Nephron (organoid): ENCODE data around the gene TAS2R42.

Experiments
- H3K27ac Mint-ChIP-seq, 3 experiments: 2 replicates each; pipeline ENCODE4 v1.8.0; 2020; ENCODE audit warnings: mixed read lengths in 3 of 3, mild to moderate bottlenecking in 2 of 3, moderate library complexity in 1 of 3
- H3K27me3 Mint-ChIP-seq: 2 replicates; pipeline ENCODE4 v1.8.0; 2021; ENCODE audit warnings: low read depth, mild to moderate bottlenecking, moderate library complexity, mixed read lengths
- H3K36me3 Mint-ChIP-seq: 2 replicates; pipeline ENCODE4 v1.8.0; 2020; ENCODE audit warnings: low read depth, mixed read lengths
- H3K4me1 Mint-ChIP-seq: 2 replicates; pipeline ENCODE4 v1.8.0; 2020; ENCODE audit warnings: mixed read lengths
- H3K4me3 Mint-ChIP-seq, 3 experiments: 2 replicates each; pipeline ENCODE4 v1.8.0; 2020; ENCODE audit warnings: mild to moderate bottlenecking in 3 of 3, mixed read lengths in 3 of 3, moderate library complexity in 2 of 3
- H3K9me3 Mint-ChIP-seq: 2 replicates; pipeline ENCODE4 v1.8.0; 2020; ENCODE audit warnings: mixed read lengths
- CTCF ChIP-seq, 3 experiments: fragments of 200-600 bp; sonication (generic); IDR thresholded peaks; one replicate each; pipeline ENCODE4 v1.5.0; 2021; ENCODE audit warnings: antibody characterized with exemption in 3 of 3; ENCODE audit not compliant: unreplicated experiment in 3 of 3

The TAS2R42 gene

DNA sequence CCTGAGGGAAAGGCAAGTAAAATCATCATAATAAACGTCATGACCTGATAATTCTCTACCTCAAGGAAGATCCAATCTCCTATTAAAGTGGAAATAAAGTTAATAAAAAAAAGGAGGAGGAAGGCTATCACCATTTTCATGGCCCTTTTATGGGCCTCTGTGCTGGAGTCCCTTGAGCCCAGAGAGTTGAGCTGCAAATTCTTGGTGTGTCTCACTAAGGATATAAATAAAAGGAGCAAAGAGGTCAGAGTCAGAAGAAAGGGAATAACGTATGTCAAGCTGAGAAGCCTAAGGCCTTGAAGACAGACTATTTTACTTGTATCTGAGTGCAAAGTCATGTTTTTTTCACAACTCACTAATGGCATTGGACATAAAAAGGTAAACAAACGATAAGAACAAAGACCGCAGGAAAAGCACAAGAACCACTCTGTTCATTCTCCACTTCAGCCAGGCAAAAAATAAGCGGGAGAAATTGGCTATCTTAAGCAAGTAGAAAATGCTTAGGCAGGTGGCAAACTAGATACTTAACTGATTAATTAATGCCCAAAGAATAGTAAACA lies 27.8 kb downstream of the TAS2R42 start:
- Mint-ChIP-seq H3K4me3 (no peak overlapping the region), H3K9me3 (peaks cover 22% of the 10 kb centered on the region), H3K27me3 (no peaks in the 10 kb centered on the region), H3K36me3 (peaks cover 85% of the 10 kb centered on the region), H3K27ac (no peak overlapping the region), H3K4me1 (no peaks in the 10 kb centered on the region)
- TF ChIP-seq CTCF (IDR thresholded peaks at IDR 0.05; ENCODE audit: unreplicated experiment in 3 of 3) = no peak

DNA sequence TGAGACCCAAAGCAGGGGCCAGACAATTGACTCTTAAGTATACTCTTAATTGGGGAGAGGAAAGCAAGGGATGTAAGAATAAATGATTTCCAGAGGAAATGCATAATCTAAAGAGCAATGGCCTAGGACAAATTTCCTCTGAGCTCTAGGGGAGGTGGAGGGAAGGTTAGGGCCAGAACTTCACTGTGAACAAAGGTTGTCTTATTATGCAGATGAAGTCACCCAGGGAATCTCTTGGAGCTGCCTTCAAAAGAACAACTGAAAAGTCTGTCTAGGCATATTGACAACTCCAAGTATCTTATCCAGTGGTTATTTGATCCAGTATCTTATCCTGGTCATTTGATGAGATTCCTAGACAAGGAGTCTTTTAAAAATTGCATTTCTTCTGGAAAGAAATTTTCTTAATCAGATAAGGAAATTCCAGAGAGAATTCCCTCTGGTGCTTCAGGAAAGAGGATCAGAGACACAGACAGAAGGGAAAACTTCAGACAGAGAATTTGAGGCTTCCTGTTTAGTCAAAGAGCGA lies 32.3 kb downstream of the TAS2R42 start:
- H3K4me3 Mint-ChIP-seq = no peak overlapping the region
- TF ChIP-seq CTCF (IDR thresholded peaks at IDR 0.05; ENCODE audit: unreplicated experiment in 3 of 3) = no peak
- peaks cover 41% of the 10 kb centered on the region for H3K9me3 Mint-ChIP-seq
- H3K36me3 Mint-ChIP-seq = peaks cover 75% of the 10 kb centered on the region
- no peaks in the 10 kb centered on the region for H3K4me1 Mint-ChIP-seq
- no peaks in the 10 kb centered on the region for H3K27me3 Mint-ChIP-seq
- no peak overlapping the region for H3K27ac Mint-ChIP-seq

DNA sequence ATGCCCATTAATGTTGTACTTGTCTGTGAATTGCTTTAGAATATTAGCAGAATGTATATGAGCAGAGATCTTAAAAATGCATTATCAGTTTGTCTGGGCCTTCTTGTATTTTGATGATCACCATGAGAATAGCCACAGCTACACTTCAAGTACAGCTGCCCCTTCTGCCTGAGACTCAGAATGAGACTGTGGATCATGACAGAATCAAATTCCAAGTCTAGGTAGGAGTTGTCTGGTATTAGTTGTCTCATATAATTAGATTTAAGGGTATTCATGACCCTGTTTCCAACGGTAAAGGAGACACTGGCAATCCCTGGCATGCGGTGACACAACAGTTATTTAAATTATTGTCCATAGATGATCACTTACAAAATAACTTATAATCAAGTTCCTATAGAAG lies 34.0 kb downstream of the TAS2R42 start:
- peaks cover 67% of the 10 kb centered on the region for H3K36me3 Mint-ChIP-seq
- H3K27ac Mint-ChIP-seq = no peak overlapping the region
- TF ChIP-seq CTCF (IDR thresholded peaks at IDR 0.05; ENCODE audit: unreplicated experiment in 3 of 3) = no peak
- peaks cover 45% of the 10 kb centered on the region for H3K9me3 Mint-ChIP-seq
- no peaks in the 10 kb centered on the region for H3K27me3 Mint-ChIP-seq
- no peaks in the 10 kb centered on the region for H3K4me1 Mint-ChIP-seq
- H3K4me3 Mint-ChIP-seq = no peak overlapping the region

DNA sequence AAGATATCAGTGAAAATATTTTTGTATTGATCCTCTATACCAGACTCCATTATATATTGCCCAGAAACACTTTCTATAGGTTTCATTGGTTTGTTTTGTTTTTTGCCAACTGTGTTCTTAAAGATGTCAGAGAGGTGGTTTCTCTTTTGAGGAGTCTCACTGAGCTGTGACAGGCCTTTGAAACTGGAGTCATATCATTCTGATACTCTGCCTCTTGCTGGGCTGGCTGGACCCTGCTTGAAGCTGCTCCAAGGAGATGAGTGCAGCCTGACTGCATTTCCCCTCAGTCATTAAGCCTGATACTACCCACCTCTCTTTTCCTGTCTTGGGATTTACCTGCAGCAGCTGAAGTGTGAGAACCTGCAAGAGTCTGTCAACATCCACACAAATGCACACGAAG lies 35.9 kb downstream of the TAS2R42 start:
- no peak for TF ChIP-seq CTCF (IDR thresholded peaks at IDR 0.05; ENCODE audit: unreplicated experiment in 3 of 3)
- Mint-ChIP-seq H3K4me3 (no peak overlapping the region), H3K36me3 (peaks cover 67% of the 10 kb centered on the region), H3K9me3 (peaks cover 45% of the 10 kb centered on the region), H3K4me1 (no peaks in the 10 kb centered on the region), H3K27ac (no peak overlapping the region), H3K27me3 (no peaks in the 10 kb centered on the region)

- no peaks in the 10 kb centered on the region for H3K27me3 Mint-ChIP-seq
- H3K4me3 Mint-ChIP-seq = no peak overlapping the region
- peaks cover 48% of the 10 kb centered on the region for H3K9me3 Mint-ChIP-seq
- H3K27ac Mint-ChIP-seq = no peak overlapping the region
- peaks cover 69% of the 10 kb centered on the region for H3K36me3 Mint-ChIP-seq
- no peaks in the 10 kb centered on the region for H3K4me1 Mint-ChIP-seq
- TF ChIP-seq CTCF (IDR thresholded peaks at IDR 0.05; ENCODE audit: unreplicated experiment in 3 of 3) = no peak
Measured at GRCh38 chr12:11147420-11147819, 39.3 kb downstream of the TAS2R42 start.

DNA sequence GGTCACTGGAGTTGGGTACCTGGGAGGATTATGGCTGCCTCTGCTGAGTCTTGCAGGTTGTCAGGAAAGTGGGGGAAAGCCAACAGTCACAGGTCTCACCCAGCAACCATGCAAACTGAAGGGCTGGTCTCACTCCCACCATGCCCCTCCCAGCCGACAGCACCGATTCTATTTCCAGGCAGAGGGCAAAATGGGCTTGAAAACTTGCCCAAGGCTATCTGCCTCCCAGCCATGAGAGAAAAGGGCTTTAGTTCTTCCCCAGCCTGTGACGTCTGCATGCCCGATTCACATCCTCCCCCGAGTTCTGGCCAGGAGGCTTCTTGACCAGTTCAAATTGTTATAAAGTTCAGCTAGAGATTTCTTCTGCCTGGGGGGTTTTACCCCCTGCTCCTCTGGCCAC lies 42.4 kb downstream of the TAS2R42 start:
- Mint-ChIP-seq H3K27ac (no peak overlapping the region), H3K27me3 (no peaks in the 10 kb centered on the region), H3K36me3 (peaks cover 78% of the 10 kb centered on the region), H3K4me3 (no peak overlapping the region), H3K9me3 (peaks cover 47% of the 10 kb centered on the region), H3K4me1 (no peaks in the 10 kb centered on the region)
- TF ChIP-seq CTCF (IDR thresholded peaks at IDR 0.05; ENCODE audit: unreplicated experiment in 3 of 3) = no peak
